ENCODE data around the gene USP36. TPM values are rescaled to one million over a fixed set of nuclear protein-coding genes. Genes with fewer than 3 reads are reported as not detected.

USP36 gene
- total and polyA plus RNA-seq, 9 of the 15 experiments (the other 6 are each of a cell fraction or from before 2014, with no cell fraction given), result 6.4 to 72.8 (median 22.5) TPM

GRCh38 chr17:78885956-78886355 is 45.3 kb upstream of the USP36 start (continued):
- TF ChIP-seq ZBTB11 (CRISPR knock-in tag; IDR thresholded peaks at IDR 0.05) (no peak), GTF2E2 (tag; IDR thresholded peaks at IDR 0.05) (no peak), ZNF586 (CRISPR knock-in tag; conservative IDR thresholded peaks at IDR 0.05) (no peak)

GRCh38 chr17:78884876-78885667 is 44.5 kb upstream of the USP36 start:
- no peak overlapping the region for H3K4me2 ChIP-seq (ENCODE audit: insufficient read depth, low read length)

More at GRCh38 chr17:78884876-78885667, 44.5 kb upstream of the USP36 start:
- Histone ChIP-seq H3K27ac (ENCODE audit: extremely low read depth, low read depth, low read length) (no peak overlapping the region), H3K4me1 (replicated peaks in 1 of 2; ENCODE audit: control insufficient read depth in 2 of 2, insufficient read depth in 2 of 2, low read length in 2 of 2) (peaks cover 16 to 28% of the 10 kb centered on the region in 2 experiments), H3K9me1 (ENCODE audit: control insufficient read depth, insufficient read depth, low read length) (peaks cover 4% of the 10 kb centered on the region), H3K79me2 (ENCODE audit: control insufficient read depth, insufficient read depth, low read length) (no peaks in the 10 kb centered on the region), H3K4me3 (no peak overlapping the region), H2AFZ (ENCODE audit: low read depth, low read length) (no peak overlapping the region), H4K20me1 (replicated peaks; ENCODE audit: control insufficient read depth, insufficient read depth, low read length) (peaks cover 4% of the 10 kb centered on the region; the same call in 1 of the 2 replicates), H3K9ac (ENCODE audit: insufficient read depth in 1 of 2, low read depth in 2 of 2, low read length in 2 of 2) (peak overlapping the region in 1 of 2 experiments; percentile 45; a peak in 2 of 4 replicates), H3K36me3 (ENCODE audit: control insufficient read depth, insufficient read depth, low read length) (no peaks in the 10 kb centered on the region), H3K9me3 (replicated peaks; ENCODE audit: control insufficient read depth, insufficient read depth, low read depth, low read length) (no peaks in the 10 kb centered on the region), H3K27me3 (ENCODE audit: control insufficient read depth in 2 of 2, insufficient read depth in 2 of 2, low read length in 2 of 2) (peaks cover 26 to 55% of the 10 kb centered on the region in 2 experiments)
- intact Hi-C loops (cut with micrococcal nuclease), result no loop called here
- TF ChIP-seq NCOA2 (IDR thresholded peaks at IDR 0.05; ENCODE audit: partially characterized antibody in 2 of 2) (no peak), GTF3C2 (IDR thresholded peaks at IDR 0.05; ENCODE audit: borderline replicate concordance, extremely low read depth, insufficient read length) (no peak), DDX20 (tag; IDR thresholded peaks at IDR 0.05; ENCODE audit: low read depth) (no peak), HNRNPK (IDR thresholded peaks at IDR 0.05; ENCODE audit: low read depth, low read length, poor library complexity, severe bottlenecking) (no peak)
- BruUV-seq (replicated peaks), result no TSS peak
- POLR2A ChIA-PET, result interaction anchor here (0.6 to 1.0 kb wide), 2 partner anchors 10 to 1220 kb away, joined by 3 read pairs; no protein-coding TSS in a partner anchor
- CTCF ChIA-PET (ENCODE audit: low intra/inter-chr PET ratio), result no interaction called here
- FAIRE-seq (no peak), ATAC-seq (no peak), DNase-seq (ENCODE audit: extremely low read depth in 1 of 4, low spot score in 3 of 4) (no peak)
- WGBS (ENCODE audit: insufficient coverage, low coverage, missing lambda C conversion rate), result 15% methylated on average over 24 of the region's 24 CpGs
- in situ Hi-C loops (cut with MboI), result loop anchor here (5.0 kb wide), 1 partner anchor 82 kb away; no protein-coding TSS in a partner anchor

All from K562 (cell line).